Left lung (tissue), 10 donors: Measurements from ENCODE around the gene NAT9. TPM values are rescaled to one million over a fixed set of nuclear protein-coding genes. Genes with fewer than 3 reads are reported as not detected.

Experiments
- ATAC-seq: fragments of 200-7000 bp; cut with Tn5 transposase; one replicate; pipeline ENCODE4 v1.9.1; 2020; ENCODE audit warnings: moderate library complexity
- DNase-seq, 4 donors: peaks; one replicate each; pipeline ENCODE4 v3.0.0-alpha.2; 2013 to 2020
- H3K27ac ChIP-seq, 2 donors: fragments of 200-600 bp; sonication (generic) in 1 of 2; one replicate each; pipeline versions ENCODE4 v1.5.0 to v1.8.0; 2020 to 2021
- H3K27me3 ChIP-seq, 2 donors: fragments of 200-600 bp; sonication (generic) in 1 of 2; one replicate each; pipeline versions ENCODE4 v1.5.0 to v1.8.0; 2020 to 2021
- H3K36me3 ChIP-seq, 2 donors: fragments of 200-600 bp; sonication (generic) in 1 of 2; one replicate each; pipeline versions ENCODE4 v1.5.0 to v1.8.0; 2020 to 2021
- H3K4me1 ChIP-seq, 2 donors: fragments of 200-600 bp; one replicate each; pipeline ENCODE4 v1.8.0; 2021
- H3K4me3 ChIP-seq, 2 donors: fragments of 200-600 bp; sonication (generic) in 1 of 2; one replicate each; pipeline versions ENCODE4 v1.5.0 to v1.8.0; 2020 to 2021; ENCODE audit warnings: mild to moderate bottlenecking in 1 of 2
- H3K9me3 ChIP-seq, 2 donors: fragments of 200-600 bp; sonication (generic) in 1 of 2; one replicate each; pipeline versions ENCODE4 v1.5.0 to v1.8.0; 2020 to 2021
- intact Hi-C, 2 donors: fragments of 100-400 bp; cut with DNase I; formaldehyde crosslinking; loops; one replicate each; pipeline versions ENCODE4 v1.11.2 to v1.14.2; 2022
- polyA plus RNA-seq, 6 donors: library from polyadenylated mRNA; unstranded; fragments of 120-200 nt; gene quantifications; one replicate each; pipeline ENCODE4 v1.2.1, GENCODE V29; 2013; ENCODE audit not compliant: insufficient read length in 6 of 6
- total RNA-seq, 2 donors: library from RNA; stranded (reverse); fragmentation: NEBNext Ultra II Directional; extraction: Animal tissue kit (Norgen Biotek cat#: 25700); gene quantifications; one replicate each; pipeline ENCODE4 v1.2.1, GENCODE V29; 2021
- TF ChIP-seq, protein P1 (sequence below), 2 donors: fragments of 200-600 bp; sonication (generic) in 1 of 2; IDR thresholded peaks; one replicate each; pipeline versions ENCODE4 v1.5.0 to v1.8.0; 2021; ENCODE audit warnings: antibody characterized with exemption in 2 of 2
- donor health status: DM: no; HTN: yes; CAD: no.
- donor health status: DM: no; HTN: no; CAD: no.

NAT9 gene
- total and polyA plus RNA-seq, 8 donors: 40.3 to 52.8 (median 45.5) TPM

DNA sequence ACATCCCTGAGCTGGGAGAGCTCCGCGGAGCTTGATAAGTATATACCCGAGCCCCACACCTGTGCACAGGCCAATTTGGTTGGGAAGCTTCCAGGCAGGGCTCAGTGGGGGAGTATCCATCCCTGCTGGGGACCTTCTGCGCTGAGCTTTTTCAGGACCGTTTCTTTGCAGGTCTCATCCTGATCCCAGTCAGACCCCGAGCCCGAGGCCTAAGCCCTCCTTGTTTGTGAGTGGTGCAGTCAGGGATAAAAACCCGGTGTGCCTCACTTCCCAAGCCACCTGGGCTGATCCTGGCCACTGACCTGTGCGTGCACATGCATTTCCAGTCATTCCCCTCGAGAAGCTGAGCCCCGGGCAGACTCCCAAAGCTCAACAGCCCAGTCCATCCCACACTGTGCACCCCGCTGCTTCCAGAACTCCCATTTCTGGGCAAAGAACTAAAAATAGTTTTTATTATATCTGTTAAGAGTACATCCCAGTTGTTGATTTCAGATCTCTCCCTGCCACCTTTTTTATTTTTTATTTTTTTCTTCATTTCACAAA is 27.3 kb upstream of the NAT9 start:
- no peaks in the 10 kb centered on the region for H3K9me3 ChIP-seq
- DNase-seq (no peak), ATAC-seq (no peak)
- H3K27me3 ChIP-seq: no peaks in the 10 kb centered on the region
- H3K27ac ChIP-seq: no peak overlapping the region
- intact Hi-C loops: no loop called here
- TF ChIP-seq, protein P1, sequence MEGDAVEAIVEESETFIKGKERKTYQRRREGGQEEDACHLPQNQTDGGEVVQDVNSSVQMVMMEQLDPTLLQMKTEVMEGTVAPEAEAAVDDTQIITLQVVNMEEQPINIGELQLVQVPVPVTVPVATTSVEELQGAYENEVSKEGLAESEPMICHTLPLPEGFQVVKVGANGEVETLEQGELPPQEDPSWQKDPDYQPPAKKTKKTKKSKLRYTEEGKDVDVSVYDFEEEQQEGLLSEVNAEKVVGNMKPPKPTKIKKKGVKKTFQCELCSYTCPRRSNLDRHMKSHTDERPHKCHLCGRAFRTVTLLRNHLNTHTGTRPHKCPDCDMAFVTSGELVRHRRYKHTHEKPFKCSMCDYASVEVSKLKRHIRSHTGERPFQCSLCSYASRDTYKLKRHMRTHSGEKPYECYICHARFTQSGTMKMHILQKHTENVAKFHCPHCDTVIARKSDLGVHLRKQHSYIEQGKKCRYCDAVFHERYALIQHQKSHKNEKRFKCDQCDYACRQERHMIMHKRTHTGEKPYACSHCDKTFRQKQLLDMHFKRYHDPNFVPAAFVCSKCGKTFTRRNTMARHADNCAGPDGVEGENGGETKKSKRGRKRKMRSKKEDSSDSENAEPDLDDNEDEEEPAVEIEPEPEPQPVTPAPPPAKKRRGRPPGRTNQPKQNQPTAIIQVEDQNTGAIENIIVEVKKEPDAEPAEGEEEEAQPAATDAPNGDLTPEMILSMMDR (IDR thresholded peaks at IDR 0.05): no peak
- H3K4me1 ChIP-seq: peaks cover 0 to 2% of the 10 kb centered on the region in 2 donors
- no peak overlapping the region for H3K4me3 ChIP-seq
- peaks cover 0 to 77% of the 10 kb centered on the region in 2 donors for H3K36me3 ChIP-seq

DNA sequence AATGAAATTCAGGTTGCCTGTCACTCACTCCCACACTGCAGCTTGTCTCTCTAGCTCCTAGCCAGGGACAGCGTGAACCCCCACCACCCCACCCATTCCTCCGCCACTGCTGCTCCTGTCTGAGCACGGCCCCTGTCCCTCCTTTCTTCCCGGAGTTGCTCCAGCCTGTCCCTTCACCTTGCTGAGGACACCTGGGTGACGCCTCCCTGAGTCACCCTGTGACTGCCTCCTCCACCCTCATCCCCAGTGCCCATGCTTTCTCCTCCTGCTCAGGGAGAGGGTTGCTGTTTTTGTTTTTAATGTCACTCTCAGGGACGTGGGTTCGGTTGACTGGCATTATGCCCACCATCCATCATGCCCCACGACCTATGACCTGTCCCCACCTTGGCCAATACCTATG is 25.8 kb upstream of the NAT9 start:
- no peak for ATAC-seq
- Histone ChIP-seq H3K4me1 (no peaks in the 10 kb centered on the region), H3K36me3 (peaks cover 0 to 83% of the 10 kb centered on the region in 2 donors), H3K27me3 (no peaks in the 10 kb centered on the region), H3K4me3 (no peak overlapping the region), H3K9me3 (no peaks in the 10 kb centered on the region), H3K27ac (no peak overlapping the region)
- intact Hi-C loops: no loop called here
- TF ChIP-seq, protein P1 (IDR thresholded peaks at IDR 0.05): no peak
- DNase-seq: no peak

- ATAC-seq (no peak), DNase-seq (no peak)
- H3K36me3 ChIP-seq: peaks cover 0 to 90% of the 10 kb centered on the region in 2 donors
- no peaks in the 10 kb centered on the region for H3K27me3 ChIP-seq
- no peaks in the 10 kb centered on the region for H3K4me1 ChIP-seq
- intact Hi-C loops: no loop called here
- H3K27ac ChIP-seq: no peak overlapping the region
- H3K9me3 ChIP-seq: no peaks in the 10 kb centered on the region
- TF ChIP-seq, protein P1 (IDR thresholded peaks at IDR 0.05): no peak
- H3K4me3 ChIP-seq: no peak overlapping the region
Observed at GRCh38 chr17:74800531-74800930, 24.4 kb upstream of the NAT9 start.

DNA sequence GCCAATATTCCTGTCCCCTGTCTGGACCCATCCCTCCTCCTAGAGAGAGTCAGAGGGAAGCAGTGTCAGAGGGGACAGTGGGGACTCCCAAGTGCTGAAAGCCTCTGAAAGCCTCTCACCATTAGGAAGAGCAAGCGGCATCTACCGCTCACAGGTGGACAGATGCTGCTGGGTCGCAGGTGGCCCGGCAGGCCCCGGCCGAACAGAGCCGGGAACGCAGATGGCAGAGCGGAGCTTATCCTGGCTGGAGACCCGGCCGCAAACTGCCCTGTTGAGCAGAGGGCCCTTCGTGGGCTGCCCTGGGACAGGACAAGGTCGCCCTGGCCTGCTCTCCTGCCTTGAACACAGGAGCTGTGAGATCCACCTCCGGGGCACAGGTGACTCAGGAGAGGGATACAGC is 23.0 kb upstream of the NAT9 start:
- Histone ChIP-seq H3K4me3 (no peak overlapping the region), H3K27ac (no peak overlapping the region), H3K27me3 (no peaks in the 10 kb centered on the region), H3K4me1 (no peaks in the 10 kb centered on the region), H3K36me3 (peaks cover 0 to 93% of the 10 kb centered on the region in 2 donors), H3K9me3 (no peaks in the 10 kb centered on the region)
- TF ChIP-seq, protein P1 (IDR thresholded peaks at IDR 0.05): no peak
- no peak for ATAC-seq
- no peak for DNase-seq
- intact Hi-C loops: loop anchor here in 1 of 2 donors (5.0 kb wide), 1 partner anchor 113 kb away; no protein-coding TSS in a partner anchor

GRCh38 chr17:74798239-74798707 is 22.1 kb upstream of the NAT9 start:
- intact Hi-C loops: loop anchor here in 1 of 2 donors (5.0 kb wide), 1 partner anchor 114 kb away; no protein-coding TSS in a partner anchor
- H3K4me3 ChIP-seq: no peak overlapping the region
- ATAC-seq: no peak

More at GRCh38 chr17:74798239-74798707, 22.1 kb upstream of the NAT9 start:
- H3K27ac ChIP-seq: no peak overlapping the region
- TF ChIP-seq, protein P1 (IDR thresholded peaks at IDR 0.05): no peak
- H3K36me3 ChIP-seq: peaks cover 0 to 92% of the 10 kb centered on the region in 2 donors
- H3K9me3 ChIP-seq: no peaks in the 10 kb centered on the region
- H3K4me1 ChIP-seq: no peaks in the 10 kb centered on the region
- no peak for DNase-seq
- H3K27me3 ChIP-seq: no peaks in the 10 kb centered on the region
